HepG2 (cell line): ENCODE results near the gene MTCH2. TPM values are rescaled to one million over a fixed set of nuclear protein-coding genes. Genes with fewer than 3 reads are reported as not detected.

ENCODE experiments used
- ATAC-seq: fragments of 200-7000 bp; cut with Tn5 transposase; 3 replicates; pipeline ENCODE4 v1.9.1; 2020; ENCODE audit warnings: mild to moderate bottlenecking, moderate library complexity
- BruUV-seq: library from RNA; stranded (reverse); fragments of 400-500 nt; replicated peaks from 2 replicates; lab custom pipeline; 2021; lab: Mats Ljungman, UMichigan
- CTCF ChIA-PET: fragments of 300-600 bp; formaldehyde crosslinking; extraction: SDS; loops from one replicate; lab custom pipeline; 2021; ENCODE audit warnings: low total read pairs, inconsistent platforms, low intra/inter-chr PET ratio; lab: Yijun Ruan, JAX
- POLR2A ChIA-PET: fragments of 350-600 bp; sonication (Branson Sonifier 250); formaldehyde crosslinking; loops from one replicate; lab custom pipeline; 2020; ENCODE audit warnings: antibody characterized with exemption, inconsistent platforms; lab: Yijun Ruan, JAX
- DNase-seq: peaks from one replicate; pipeline ENCODE4 v3.0.0-alpha.2; 2015; ENCODE audit warnings: low spot score
- FAIRE-seq: peaks from 3 replicates; lab custom pipeline; 2011; peaks lifted over from hg19 to GRCh38; lab: Jason Lieb, UNC
- H2AFZ ChIP-seq: one replicate; pipeline ENCODE4 v1.6.1; 2011; ENCODE audit warnings: low read length, inconsistent platforms
- H3K27ac ChIP-seq: fragments of 300-600 bp; 3 replicates; pipeline ENCODE4 v1.8.0; 2011; ENCODE audit warnings: mixed run types, mild to moderate bottlenecking, mixed read lengths, low read length, inconsistent platforms; ENCODE audit not compliant: insufficient read depth; ENCODE audit errors: extremely low read length
- H3K27me3 ChIP-seq, 2 experiments: fragments of 200-600 bp in 1 of 2; 2 replicates in 1 of 2; 3 replicates in 1 of 2; pipeline versions ENCODE4 v1.6.0 to v1.8.0; 2011; ENCODE audit warnings: low read length in 2 of 2, mild to moderate bottlenecking in 2 of 2, moderate library complexity in 2 of 2, inconsistent platforms in 1 of 2; ENCODE audit not compliant: insufficient read depth in 2 of 2, control insufficient read depth in 1 of 2
- H3K36me3 ChIP-seq, 2 experiments: fragments of 200-600 bp in 1 of 2; replicated peaks in 1 of 2; 2 replicates in 1 of 2; 3 replicates in 1 of 2; pipeline versions ENCODE4 v1.5.1 to v1.8.0; 2011; ENCODE audit warnings: low read length in 2 of 2, inconsistent platforms in 1 of 2; ENCODE audit not compliant: insufficient read depth in 2 of 2, control insufficient read depth in 1 of 2
- H3K4me1 ChIP-seq: 2 replicates; pipeline ENCODE4 v1.5.1; 2012; ENCODE audit warnings: low read length, inconsistent platforms; ENCODE audit not compliant: insufficient read depth
- H3K4me2 ChIP-seq: 2 replicates; pipeline ENCODE4 v1.6.0; 2011; ENCODE audit warnings: low read depth, low read length, inconsistent platforms
- H3K4me3 ChIP-seq, 3 experiments: fragments of 200-600 bp in 1 of 3; sonication (generic), shearing (Covaris generic) in 1 of 3; replicated peaks in 1 of 3; 2 replicates each; pipeline ENCODE4 v1.5.1; 2011 to 2016; ENCODE audit warnings: low read length in 3 of 3, inconsistent platforms in 2 of 3, low read depth in 2 of 3, mild to moderate bottlenecking in 2 of 3, control low read depth in 1 of 3, mixed read lengths in 1 of 3; ENCODE audit not compliant: insufficient read depth in 1 of 3
- H3K79me2 ChIP-seq: one replicate; pipeline ENCODE4 v1.6.1; 2011; ENCODE audit warnings: low read length, inconsistent platforms; ENCODE audit not compliant: insufficient read depth
- H3K9ac ChIP-seq: 2 replicates; pipeline ENCODE4 v1.6.0; 2011; ENCODE audit warnings: mild to moderate bottlenecking, low read depth, low read length, inconsistent platforms; ENCODE audit not compliant: insufficient read depth
- H3K9me3 ChIP-seq: 2 replicates; pipeline ENCODE4 v1.5.1; 2012; ENCODE audit warnings: mild to moderate bottlenecking, low read length
- H4K20me1 ChIP-seq: 2 replicates; pipeline ENCODE4 v1.6.0; 2011; ENCODE audit warnings: inconsistent platforms, mild to moderate bottlenecking, low read length, moderate library complexity; ENCODE audit not compliant: insufficient read depth
- AGO2 ChIP-seq: fragments of 200-400 bp; formaldehyde crosslinking; optimal IDR thresholded peaks from 2 replicates; pipeline ENCODE3; 2017; ENCODE audit warnings: mild to moderate bottlenecking, low read depth, low read length, moderate library complexity
- BORCS8-MEF2B ChIP-seq: sonication (generic); formaldehyde crosslinking; IDR thresholded peaks from 2 replicates; pipeline ENCODE4 v1.8.0; 2022; ENCODE audit warnings: mild to moderate bottlenecking, missing genetic modification reagents
- FLYWCH1 ChIP-seq: sonication (generic); formaldehyde crosslinking; IDR thresholded peaks from 2 replicates; pipeline ENCODE4 v1.8.1; 2023; ENCODE audit warnings: mild to moderate bottlenecking, missing genetic modification reagents
- HNRNPL ChIP-seq: fragments of 200-400 bp; formaldehyde crosslinking; IDR thresholded peaks from 2 replicates; pipeline ENCODE4 v1.6.1; 2017; ENCODE audit warnings: mild to moderate bottlenecking, low read depth, low read length
- MATR3 ChIP-seq: sonication (generic); formaldehyde crosslinking; IDR thresholded peaks from 2 replicates; pipeline ENCODE4 v1.4.0; 2020; ENCODE audit warnings: missing genetic modification reagents
- MED8 ChIP-seq: sonication (generic); formaldehyde crosslinking; IDR thresholded peaks from 2 replicates; pipeline ENCODE4 v1.8.1; 2023; ENCODE audit warnings: mild to moderate bottlenecking, missing genetic modification reagents; ENCODE audit not compliant: insufficient replicate concordance
- NR2F1 ChIP-seq, 2 experiments: fragments of 450-650 bp in 1 of 2; formaldehyde crosslinking in 1 of 2; IDR thresholded peaks; 2 replicates each; pipeline versions ENCODE4 v1.5.0 to v1.6.1; 2016 to 2020; ENCODE audit warnings: mild to moderate bottlenecking in 1 of 2, missing compliant biosample characterization in 1 of 2, missing genetic modification reagents in 1 of 2, moderate library complexity in 1 of 2
- SOX6 ChIP-seq, 2 experiments: fragments of 450-650 bp in 1 of 2; sonication (generic) in 1 of 2; formaldehyde crosslinking in 1 of 2; IDR thresholded peaks; 2 replicates each; pipeline versions ENCODE4 v1.4.0 to v1.6.1; 2017 to 2020; ENCODE audit warnings: antibody characterized with exemption in 1 of 2, mild to moderate bottlenecking in 1 of 2, missing genetic modification reagents in 1 of 2
- STAG1 ChIP-seq: sonication (generic); formaldehyde crosslinking; IDR thresholded peaks from 2 replicates; pipeline ENCODE4 v1.4.0; 2020; ENCODE audit warnings: missing genetic modification reagents
- ZFP82 ChIP-seq: sonication (generic); formaldehyde crosslinking; IDR thresholded peaks from 2 replicates; pipeline ENCODE4 v1.5.1; 2020; ENCODE audit warnings: mild to moderate bottlenecking, missing genetic modification reagents, borderline replicate concordance
- ZNF232 ChIP-seq: sonication (generic); formaldehyde crosslinking; IDR thresholded peaks from 2 replicates; pipeline ENCODE4 v1.4.0; 2020; ENCODE audit warnings: missing genetic modification reagents, borderline replicate concordance
- ZNF367 ChIP-seq: sonication (generic); formaldehyde crosslinking; IDR thresholded peaks from 2 replicates; pipeline ENCODE4 v1.4.0; 2020; ENCODE audit warnings: missing genetic modification reagents, borderline replicate concordance
- ZNF605 ChIP-seq: sonication (generic); formaldehyde crosslinking; IDR thresholded peaks from 2 replicates; pipeline ENCODE4 v1.8.0; 2022; ENCODE audit warnings: mild to moderate bottlenecking, missing genetic modification reagents
- ZNF710 ChIP-seq: sonication (generic); formaldehyde crosslinking; IDR thresholded peaks from 2 replicates; pipeline ENCODE4 v1.5.0; 2020; ENCODE audit warnings: mild to moderate bottlenecking, missing genetic modification reagents, borderline replicate concordance
- WGBS: methylation state at CpG from one replicate; pipeline ENCODE4 v1.1.6; 2017; ENCODE audit warnings: low lambda C conversion rate; 5-methylcytosine and 5-hydroxymethylcytosine counted together
- in situ Hi-C: cut with HindIII; loops from 2 replicates; pipeline ENCODE4 v1.10.0; 2017; ENCODE audit warnings: low pct_unique_long_range_greater_than_20kb; ENCODE audit not compliant: extremely low pct_ligation_motif_present
- intact Hi-C: fragments of 100-400 bp; cut with micrococcal nuclease; formaldehyde crosslinking; loops from one replicate; pipeline ENCODE4 v1.10.0; 2022; ENCODE audit not compliant: unreplicated experiment
- polyA plus RNA-seq, 8 experiments: library from polyadenylated mRNA; depleted of rRNA in 3 of 8; stranded (reverse) in 7 of 8; unstranded in 1 of 8; fragments of >200 nt; fragmentation: Illumina TruSeq in 4 of 8; extraction: Trizol in 4 of 8; gene quantifications; 2 replicates each; pipeline versions ENCODE4 v1.2.1 to v1.2.3, GENCODE V29; 2011 to 2016; ENCODE audit warnings: low read depth in 4 of 8, missing spikeins in 1 of 8, mixed read lengths in 1 of 8; ENCODE audit not compliant: insufficient read depth in 1 of 8
- total RNA-seq, 5 experiments: library from RNA; depleted of rRNA; stranded (reverse); fragments of >200 nt; fragmentation: Illumina TruSeq; extraction: Trizol; gene quantifications; 2 replicates each; pipeline ENCODE4 v1.2.3, GENCODE V29; 2016; ENCODE audit warnings: low read depth in 1 of 5
- TF ChIP-seq, protein P1 (sequence below): sonication (generic); formaldehyde crosslinking; IDR thresholded peaks from 2 replicates; pipeline ENCODE4 v1.5.1; 2020; ENCODE audit warnings: missing genetic modification reagents, mild to moderate bottlenecking, borderline replicate concordance

Gene MTCH2
- total and polyA plus RNA-seq, 2 of the 13 experiments (the other 11 are each of a cell fraction or from before 2014, with no cell fraction given) = 112 to 272 TPM

DNA sequence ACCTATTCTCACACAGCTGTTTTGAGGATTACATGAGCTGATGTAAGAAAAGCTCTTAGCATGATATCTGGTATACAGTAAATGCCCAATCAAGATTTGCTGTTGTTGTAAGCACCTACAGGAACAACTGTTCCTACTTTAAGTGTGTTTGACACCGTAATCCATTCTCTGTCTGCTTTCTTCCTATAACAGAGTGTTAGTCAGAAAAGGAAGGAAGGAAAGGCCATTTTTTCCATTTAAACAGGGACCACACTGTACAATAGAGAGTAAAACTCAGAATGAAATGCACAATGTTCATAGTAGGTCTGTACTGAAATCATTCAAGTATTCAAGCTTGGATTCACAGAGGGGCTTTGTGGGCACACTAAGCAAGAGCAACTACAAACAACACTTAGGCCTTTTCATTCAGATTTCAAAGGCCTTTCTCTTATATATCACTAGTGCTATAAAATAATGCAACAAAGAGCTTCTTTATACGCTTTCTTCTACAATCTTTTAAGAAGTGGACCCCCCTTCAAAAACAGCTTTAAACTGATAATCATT, 21.5 kb downstream of the MTCH2 start:
- in situ Hi-C loops = no loop called here
- WGBS = 100% methylated on average over 2 of the region's 2 CpGs
- CTCF ChIA-PET = no interaction called here
- no TSS peak for BruUV-seq
- H3K36me3 ChIP-seq = peaks cover 13 to 59% of the 10 kb centered on the region in 2 experiments; a peak in 4 of 5 replicates
- H3K4me1 ChIP-seq = no peaks in the 10 kb centered on the region
- H2AFZ ChIP-seq = no peak overlapping the region
- ATAC-seq (no peak), FAIRE-seq (no peak)
- no peak overlapping the region for H3K4me3 ChIP-seq
- POLR2A ChIA-PET = no interaction called here
- H3K4me2 ChIP-seq = no peak overlapping the region
- H3K27me3 ChIP-seq = no peaks in the 10 kb centered on the region
- no peaks in the 10 kb centered on the region for H3K79me2 ChIP-seq
- intact Hi-C loops = no loop called here
- H4K20me1 ChIP-seq = no peaks in the 10 kb centered on the region
- no peak overlapping the region for H3K27ac ChIP-seq
- TF ChIP-seq ZNF710 (CRISPR knock-in tag) (no peak), ZNF367 (CRISPR knock-in tag) (no peak)
- TF ChIP-seq, all 625 proteins: peak for 0
- Histone ChIP-seq H3K9ac (no peak overlapping the region), H3K9me3 (no peaks in the 10 kb centered on the region)
- no peak for DNase-seq

DNA sequence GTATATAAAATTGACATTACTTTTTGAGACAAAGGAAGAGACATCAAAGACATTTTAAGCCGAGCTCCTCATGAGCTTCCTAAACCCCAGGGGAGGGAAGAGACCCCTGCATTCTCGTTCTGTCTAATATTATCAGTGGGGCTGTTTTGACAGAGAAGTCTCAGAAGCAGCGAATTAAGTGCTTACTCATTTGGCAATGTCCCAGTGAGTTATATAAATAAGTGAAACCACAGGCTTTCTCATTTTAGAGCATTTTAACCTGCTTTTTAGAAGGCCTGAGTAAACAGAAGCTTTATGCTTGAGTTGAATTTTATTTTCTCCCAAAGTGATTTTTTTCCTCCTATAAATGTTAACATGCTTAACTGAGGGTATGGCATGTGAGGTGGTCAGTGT, 24.9 kb downstream of the MTCH2 start:
- FAIRE-seq = no peak
- no peak overlapping the region for H2AFZ ChIP-seq
- POLR2A ChIA-PET = interaction anchor here (0.8 to 1.0 kb wide), 2 partner anchors 30 to 39 kb away, joined by 3 read pairs; partner anchors contain the start of genes KBTBD4 and NDUFS3
- no peak for TF ChIP-seq ZNF232 (CRISPR knock-in tag)
- no peak for TF ChIP-seq ZNF605 (CRISPR knock-in tag)
- TF ChIP-seq HNRNPL = no peak
- no peak for TF ChIP-seq AGO2
- no peak for TF ChIP-seq MED8 (CRISPR knock-in tag)
- TF ChIP-seq, protein P1, sequence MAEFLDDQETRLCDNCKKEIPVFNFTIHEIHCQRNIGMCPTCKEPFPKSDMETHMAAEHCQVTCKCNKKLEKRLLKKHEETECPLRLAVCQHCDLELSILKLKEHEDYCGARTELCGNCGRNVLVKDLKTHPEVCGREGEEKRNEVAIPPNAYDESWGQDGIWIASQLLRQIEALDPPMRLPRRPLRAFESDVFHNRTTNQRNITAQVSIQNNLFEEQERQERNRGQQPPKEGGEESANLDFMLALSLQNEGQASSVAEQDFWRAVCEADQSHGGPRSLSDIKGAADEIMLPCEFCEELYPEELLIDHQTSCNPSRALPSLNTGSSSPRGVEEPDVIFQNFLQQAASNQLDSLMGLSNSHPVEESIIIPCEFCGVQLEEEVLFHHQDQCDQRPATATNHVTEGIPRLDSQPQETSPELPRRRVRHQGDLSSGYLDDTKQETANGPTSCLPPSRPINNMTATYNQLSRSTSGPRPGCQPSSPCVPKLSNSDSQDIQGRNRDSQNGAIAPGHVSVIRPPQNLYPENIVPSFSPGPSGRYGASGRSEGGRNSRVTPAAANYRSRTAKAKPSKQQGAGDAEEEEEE (CRISPR knock-in tag) = no peak
- no peak for TF ChIP-seq ZFP82 (CRISPR knock-in tag)
- TF ChIP-seq NR2F1 (CRISPR knock-in tag; IDR thresholded peaks at IDR 0.05) = no peak
- no peak for TF ChIP-seq BORCS8-MEF2B
- no peak for TF ChIP-seq STAG1 (CRISPR knock-in tag)
- TF ChIP-seq MATR3 (CRISPR knock-in tag) = no peak
- no peak for TF ChIP-seq SOX6 (IDR thresholded peaks at IDR 0.05)
- TF ChIP-seq SOX6 (CRISPR knock-in tag; IDR thresholded peaks at IDR 0.05) = no peak
- TF ChIP-seq FLYWCH1 (CRISPR knock-in tag) = no peak
- DNase-seq = no peak
- H3K27ac ChIP-seq = no peak overlapping the region
- no peak for ATAC-seq
- H3K79me2 ChIP-seq = no peaks in the 10 kb centered on the region
- no peak overlapping the region for H3K9ac ChIP-seq
- 97% methylated on average over 3 of the region's 3 CpGs for WGBS
- H3K4me1 ChIP-seq = no peaks in the 10 kb centered on the region
- H3K4me3 ChIP-seq = no peak overlapping the region
- H4K20me1 ChIP-seq = no peaks in the 10 kb centered on the region
- in situ Hi-C loops = no loop called here
- H3K4me2 ChIP-seq = no peak overlapping the region
- peaks cover 6 to 34% of the 10 kb centered on the region in 2 experiments; a peak in 4 of 5 replicates for H3K36me3 ChIP-seq
- intact Hi-C loops = no loop called here
- CTCF ChIA-PET = no interaction called here
- no peaks in the 10 kb centered on the region for H3K9me3 ChIP-seq
- no peaks in the 10 kb centered on the region for H3K27me3 ChIP-seq
- BruUV-seq = no TSS peak
